ENCODE results near the gene MBOAT2. TPM values are rescaled to one million over a fixed set of nuclear protein-coding genes. Genes with fewer than 3 reads are reported as not detected.

The MBOAT2 gene
- polyA plus RNA-seq, 3 donors, result 5.1 to 9.0 (median 5.5) TPM

GRCh38 chr2:8849327-8849726, 154.2 kb downstream of the MBOAT2 start:
- H3K4me2 ChIP-seq (replicated peaks; ENCODE audit: extremely low read depth, low read length, poor library complexity, severe bottlenecking), result no peak overlapping the region
- no peak for TF ChIP-seq CTCF (IDR thresholded peaks at IDR 0.05)
- no peaks in the 10 kb centered on the region for H3K9me3 Mint-ChIP-seq
- no peak overlapping the region for H3K4me3 ChIP-seq (replicated peaks in 1 of 3; ENCODE audit: low read depth in 2 of 3, low read length in 3 of 3)
- no peak overlapping the region for H2AFZ ChIP-seq (ENCODE audit: insufficient read depth, low read depth, low read length, poor library complexity, severe bottlenecking)
- H3K4me3 Mint-ChIP-seq, result no peak overlapping the region
- no peaks in the 10 kb centered on the region for H3K36me3 ChIP-seq (replicated peaks in 1 of 2; ENCODE audit: control insufficient read depth in 1 of 2, insufficient read depth in 2 of 2, low read length in 2 of 2)
- intact Hi-C loops (cut with micrococcal nuclease), result no loop called here
- H4K20me1 ChIP-seq (ENCODE audit: insufficient read depth, low read length), result no peaks in the 10 kb centered on the region
- H3K27ac ChIP-seq (ENCODE audit: low read depth in 1 of 2, low read length in 2 of 2), result no peak overlapping the region
- WGBS (ENCODE audit: insufficient coverage), result 8% methylated on average over 2 of the region's 4 CpGs
- H3K27me3 ChIP-seq (ENCODE audit: control insufficient read depth in 2 of 2, insufficient read depth in 2 of 2, low read length in 2 of 2), result no peaks in the 10 kb centered on the region
- peaks cover 0 to 5% (median 2%) of the 10 kb centered on the region in 3 donors for H3K27me3 Mint-ChIP-seq (ENCODE audit: low read depth in 3 of 3)
- H3K27ac Mint-ChIP-seq, result no peak overlapping the region
- H3K9me3 ChIP-seq (replicated peaks in 1 of 2; ENCODE audit: control insufficient read depth in 1 of 2, insufficient read depth in 1 of 2, low read length in 2 of 2), result no peaks in the 10 kb centered on the region
- H3K4me1 ChIP-seq (ENCODE audit: control insufficient read depth in 1 of 2, insufficient read depth in 2 of 2, low read length in 2 of 2), result no peaks in the 10 kb centered on the region
- no peaks in the 10 kb centered on the region for H3K36me3 Mint-ChIP-seq
- no peak for DNase-seq
- peaks cover 5% of the 10 kb centered on the region for H3K4me1 Mint-ChIP-seq
- no peak overlapping the region for H3K9ac ChIP-seq (ENCODE audit: insufficient read depth, low read length, poor library complexity, severe bottlenecking)
- no peaks in the 10 kb centered on the region for H3K79me2 ChIP-seq (ENCODE audit: insufficient read depth, low read length)

GRCh38 chr2:8848328-8849100, 155.0 kb downstream of the MBOAT2 start:
- intact Hi-C loops (cut with micrococcal nuclease), result no loop called here
- H3K9me3 Mint-ChIP-seq, result no peaks in the 10 kb centered on the region
- no peak overlapping the region for H3K27ac Mint-ChIP-seq

More at GRCh38 chr2:8848328-8849100, 155.0 kb downstream of the MBOAT2 start:
- Histone ChIP-seq H3K36me3 (replicated peaks in 1 of 2; ENCODE audit: control insufficient read depth in 1 of 2, insufficient read depth in 2 of 2, low read length in 2 of 2) (no peaks in the 10 kb centered on the region), H3K9me3 (replicated peaks in 1 of 2; ENCODE audit: control insufficient read depth in 1 of 2, insufficient read depth in 1 of 2, low read length in 2 of 2) (no peaks in the 10 kb centered on the region), H3K4me2 (replicated peaks; ENCODE audit: extremely low read depth, low read length, poor library complexity, severe bottlenecking) (no peak overlapping the region), H3K4me1 (ENCODE audit: control insufficient read depth in 1 of 2, insufficient read depth in 2 of 2, low read length in 2 of 2) (no peaks in the 10 kb centered on the region), H2AFZ (ENCODE audit: insufficient read depth, low read depth, low read length, poor library complexity, severe bottlenecking) (no peak overlapping the region), H3K9ac (ENCODE audit: insufficient read depth, low read length, poor library complexity, severe bottlenecking) (no peak overlapping the region), H3K79me2 (ENCODE audit: insufficient read depth, low read length) (no peaks in the 10 kb centered on the region), H3K27me3 (ENCODE audit: control insufficient read depth in 2 of 2, insufficient read depth in 2 of 2, low read length in 2 of 2) (no peaks in the 10 kb centered on the region), H3K27ac (ENCODE audit: low read depth in 1 of 2, low read length in 2 of 2) (no peak overlapping the region), H4K20me1 (ENCODE audit: insufficient read depth, low read length) (no peaks in the 10 kb centered on the region), H3K4me3 (replicated peaks in 1 of 3; ENCODE audit: low read depth in 2 of 3, low read length in 3 of 3) (no peak overlapping the region)
- 100% methylated on average over 1 of the region's 7 CpGs for WGBS (ENCODE audit: insufficient coverage)
- no peak for DNase-seq
- TF ChIP-seq CTCF (IDR thresholded peaks at IDR 0.05), result no peak
- Mint-ChIP-seq H3K27me3 (ENCODE audit: low read depth in 3 of 3) (peaks cover 0 to 5% (median 2%) of the 10 kb centered on the region in 3 donors), H3K4me3 (no peak overlapping the region), H3K36me3 (no peaks in the 10 kb centered on the region), H3K4me1 (peaks cover 5% of the 10 kb centered on the region)

Measured in CD14-positive monocyte (primary cell).